ENCODE data around the gene NF2. TPM values are rescaled to one million over a fixed set of nuclear protein-coding genes. Genes with fewer than 3 reads are reported as not detected.

The NF2 gene
- total RNA-seq, 1 experiment from 2014 or later, result 50.9 TPM

DNA sequence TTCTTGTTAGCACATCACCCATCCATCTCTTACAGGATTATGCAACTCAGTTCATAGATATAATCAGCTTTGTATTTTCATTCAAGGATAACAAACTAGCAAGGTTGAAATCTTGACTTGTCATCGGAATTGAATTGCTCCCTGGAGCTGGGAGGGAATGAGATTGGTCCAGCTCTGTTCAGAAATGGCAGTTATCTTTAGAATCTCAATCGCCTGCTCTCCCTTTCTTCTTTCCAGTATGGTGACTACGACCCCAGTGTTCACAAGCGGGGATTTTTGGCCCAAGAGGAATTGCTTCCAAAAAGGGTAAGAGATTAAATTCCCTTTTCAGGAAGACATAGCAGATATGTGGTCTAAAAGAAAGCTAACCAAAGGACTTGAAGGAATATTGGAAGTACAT is 51.0 kb downstream of the NF2 start:
- Histone ChIP-seq H3K9ac (ENCODE audit: extremely low read depth, insufficient read length, low read length) (no peak overlapping the region), H3K23me2 (ENCODE audit: insufficient read length, low read depth, low read length, poor library complexity, severe bottlenecking) (no peaks in the 10 kb centered on the region), H3T11ph (ENCODE audit: low read length) (no peak overlapping the region), H3K79me1 (ENCODE audit: insufficient read depth, low read depth, low read length, poor library complexity, severe bottlenecking) (no peaks in the 10 kb centered on the region), H3K27me3 (ENCODE audit: insufficient read depth, low read length) (no peaks in the 10 kb centered on the region), H2AFZ (ENCODE audit: low read length) (no peak overlapping the region), H2BK12ac (ENCODE audit: insufficient read length, low read depth, low read length) (no peak overlapping the region), H3K27ac (ENCODE audit: insufficient read length, low read depth, low read length) (no peak overlapping the region), H2BK20ac (ENCODE audit: low read depth, low read length, poor library complexity, severe bottlenecking) (no peak overlapping the region), H3K79me2 (ENCODE audit: insufficient read depth, low read length) (no peaks in the 10 kb centered on the region), H3K56ac (ENCODE audit: insufficient read length, low read depth, low read length) (no peak overlapping the region), H4K8ac (replicated peaks; ENCODE audit: insufficient read length, low read depth, low read length) (no peak overlapping the region), H3K4me1 (ENCODE audit: insufficient read depth, low read length) (no peaks in the 10 kb centered on the region), H2AK5ac (ENCODE audit: insufficient read length, low read length) (no peak overlapping the region), H3K23ac (ENCODE audit: insufficient read length, low read depth, low read length) (no peak overlapping the region), H3K4ac (ENCODE audit: low read depth, low read length) (no peak overlapping the region), H2BK5ac (ENCODE audit: insufficient read length, low read length) (no peak overlapping the region), H3K4me2 (ENCODE audit: insufficient read depth, insufficient read length, low read length) (no peak overlapping the region), H2BK120ac (ENCODE audit: low read depth, low read length, poor library complexity, severe bottlenecking) (no peak overlapping the region), H4K5ac (ENCODE audit: insufficient read length, low read depth, low read length) (no peak overlapping the region), H3K14ac (ENCODE audit: insufficient read depth, low read length) (no peak overlapping the region), H3K9me3 (ENCODE audit: control insufficient read depth, low read depth, low read length) (no peaks in the 10 kb centered on the region), H4K20me1 (ENCODE audit: control insufficient read depth, insufficient read depth, insufficient read length) (no peaks in the 10 kb centered on the region), H4K91ac (ENCODE audit: insufficient read length, low read depth, low read length) (no peak overlapping the region), H2BK15ac (ENCODE audit: low read depth, low read length) (no peak overlapping the region), H3K18ac (ENCODE audit: insufficient read length, low read depth, low read length) (no peak overlapping the region)
- Mint-ChIP-seq H3K27me3 (ENCODE audit: low read depth) (no peaks in the 10 kb centered on the region), H3K4me1 (peaks cover 10 to 18% of the 10 kb centered on the region in 2 experiments), H3K27ac (no peak overlapping the region; a peak in 1 of 7 replicates), H3K9me3 (no peaks in the 10 kb centered on the region), H3K36me3 (ENCODE audit: insufficient read depth in 1 of 3, low read depth in 3 of 3) (peaks cover 2 to 19% (median 14%) of the 10 kb centered on the region in 3 experiments; a peak in 5 of 7 replicates), H3K4me3 (no peak overlapping the region)
- DNase-seq, result no peak
- TF ChIP-seq, protein P1, sequence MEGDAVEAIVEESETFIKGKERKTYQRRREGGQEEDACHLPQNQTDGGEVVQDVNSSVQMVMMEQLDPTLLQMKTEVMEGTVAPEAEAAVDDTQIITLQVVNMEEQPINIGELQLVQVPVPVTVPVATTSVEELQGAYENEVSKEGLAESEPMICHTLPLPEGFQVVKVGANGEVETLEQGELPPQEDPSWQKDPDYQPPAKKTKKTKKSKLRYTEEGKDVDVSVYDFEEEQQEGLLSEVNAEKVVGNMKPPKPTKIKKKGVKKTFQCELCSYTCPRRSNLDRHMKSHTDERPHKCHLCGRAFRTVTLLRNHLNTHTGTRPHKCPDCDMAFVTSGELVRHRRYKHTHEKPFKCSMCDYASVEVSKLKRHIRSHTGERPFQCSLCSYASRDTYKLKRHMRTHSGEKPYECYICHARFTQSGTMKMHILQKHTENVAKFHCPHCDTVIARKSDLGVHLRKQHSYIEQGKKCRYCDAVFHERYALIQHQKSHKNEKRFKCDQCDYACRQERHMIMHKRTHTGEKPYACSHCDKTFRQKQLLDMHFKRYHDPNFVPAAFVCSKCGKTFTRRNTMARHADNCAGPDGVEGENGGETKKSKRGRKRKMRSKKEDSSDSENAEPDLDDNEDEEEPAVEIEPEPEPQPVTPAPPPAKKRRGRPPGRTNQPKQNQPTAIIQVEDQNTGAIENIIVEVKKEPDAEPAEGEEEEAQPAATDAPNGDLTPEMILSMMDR (conservative IDR thresholded peaks at IDR 0.05), result no peak
- WGBS (ENCODE audit: extremely low coverage, insufficient read length, low lambda C conversion rate), result no CpG with 5 or more reads among the region's 4 CpGs

All from H9 (cell line).